Measurements from ENCODE around the gene CPSF4L.
A peak's percentile ranks its signal among the peaks of the same experiment; 100 is the strongest.

Gene CPSF4L

GRCh38 chr17:73231395-73231794, 30.3 kb downstream of the CPSF4L start:
- DNase-seq, result peak; percentile 61

- DNase-seq, result no peak
Observed at GRCh38 chr17:73230088-73230487, 31.6 kb downstream of the CPSF4L start.

- no peak for DNase-seq
Observed at GRCh38 chr17:73228748-73229236, 32.9 kb downstream of the CPSF4L start.

GRCh38 chr17:73227944-73228343, 33.7 kb downstream of the CPSF4L start:
- DNase-seq, result no peak

GRCh38 chr17:73227379-73227778, 34.3 kb downstream of the CPSF4L start:
- DNase-seq, result no peak

GRCh38 chr17:73226556-73227172, 35.0 kb downstream of the CPSF4L start:
- DNase-seq, result no peak

- no peak for DNase-seq
Observed at GRCh38 chr17:73224663-73225305, 36.9 kb downstream of the CPSF4L start.

- no peak for DNase-seq
Observed at GRCh38 chr17:73224237-73224636, 37.4 kb downstream of the CPSF4L start.

GRCh38 chr17:73223626-73224230, 38.0 kb downstream of the CPSF4L start:
- no peak for DNase-seq

GRCh38 chr17:73215447-73215846, 46.2 kb downstream of the CPSF4L start:
- no peak for DNase-seq

- DNase-seq, result no peak
Observed at GRCh38 chr17:73214851-73215250, 46.8 kb downstream of the CPSF4L start.

GRCh38 chr17:73214008-73214407, 47.7 kb downstream of the CPSF4L start:
- no peak for DNase-seq

GRCh38 chr17:73211745-73212144, 49.9 kb downstream of the CPSF4L start:
- DNase-seq, result peak; percentile 75

- DNase-seq, result no peak
Observed at GRCh38 chr17:73210002-73210678, 51.5 kb downstream of the CPSF4L start.

- DNase-seq, result no peak
Observed at GRCh38 chr17:73209436-73209835, 52.2 kb downstream of the CPSF4L start.

- no peak for DNase-seq
Observed at GRCh38 chr17:73208139-73208827, 53.4 kb downstream of the CPSF4L start.

GRCh38 chr17:73205459-73205961, 56.2 kb downstream of the CPSF4L start:
- DNase-seq, result no peak

- no peak for DNase-seq
Observed at GRCh38 chr17:73203788-73204479, 57.7 kb downstream of the CPSF4L start.

- DNase-seq, result no peak
Observed at GRCh38 chr17:73203135-73203787, 58.4 kb downstream of the CPSF4L start.

GRCh38 chr17:73201215-73202069, 60.2 kb downstream of the CPSF4L start:
- DNase-seq, result no peak

GRCh38 chr17:73200476-73200875, 61.2 kb downstream of the CPSF4L start:
- DNase-seq, result no peak
